T-helper 2 cell treated with Interferon-gamma antibody and Interleukin-4, amounts not matched to agents 100 ng/mL and 5 ng/mL, for 36 hours (primary cell): Measurements from ENCODE around the gene TPGS1. TPM values are rescaled to one million over a fixed set of nuclear protein-coding genes. Genes with fewer than 3 reads are reported as not detected.

Experiments used
- intact Hi-C: fragments of 100-400 bp; cut with micrococcal nuclease; formaldehyde crosslinking; loops from one replicate; pipeline ENCODE4 v1.15.1; 2023
- total RNA-seq: library from RNA; stranded (reverse); gene quantifications from 2 replicates; pipeline ENCODE4 v1.2.3, GENCODE V29; 2022

Gene TPGS1
- total RNA-seq, 1 donor from 2014 or later = 21.8 TPM

- intact Hi-C loops = no loop called here
Measured at GRCh38 chr19:567296-567900, 60.1 kb downstream of the TPGS1 start.

Other genes with a start within 250 kb of the TPGS1 start
- 0.05 TPM in 1 of 2 replicates, not detected in the other for gene PLPP2, start 216.1 kb upstream of the TPGS1 start, total RNA-seq
- 23.8 and 26.4 TPM in 2 replicates for gene MIER2, start 162.7 kb upstream of the TPGS1 start, total RNA-seq
- gene C2CD4C, start 98.3 kb upstream of the TPGS1 start, total RNA-seq = 0.05 and 0.09 TPM in 2 replicates
- not detected in 2 replicates for gene SHC2, start 46.5 kb upstream of the TPGS1 start, total RNA-seq
- 0.18 and 0.36 TPM in 2 replicates for gene MADCAM1, start 11.0 kb upstream of the TPGS1 start, total RNA-seq
- gene CDC34, start 24.3 kb downstream of the TPGS1 start, total RNA-seq = 39.8 and 43.5 TPM in 2 replicates
- 44.5 and 48.2 TPM in 2 replicates for gene GZMM, start 36.6 kb downstream of the TPGS1 start, total RNA-seq
- 226 and 237 TPM in 2 replicates for gene BSG, start 65.1 kb downstream of the TPGS1 start, total RNA-seq
- 1.5 and 1.9 TPM in 2 replicates for gene HCN2, start 82.4 kb downstream of the TPGS1 start, total RNA-seq
- gene POLRMT, start 126.0 kb downstream of the TPGS1 start, total RNA-seq = 50.6 and 53.9 TPM in 2 replicates
- gene FGF22, start 132.4 kb downstream of the TPGS1 start, total RNA-seq = not detected in 2 replicates
- 74.1 and 80.9 TPM in 2 replicates for gene RNF126, start 155.7 kb downstream of the TPGS1 start, total RNA-seq
- gene FSTL3, start 168.9 kb downstream of the TPGS1 start, total RNA-seq = 2.5 and 3.3 TPM in 2 replicates
- gene PRSS57, start 188.0 kb downstream of the TPGS1 start, total RNA-seq = not detected in 2 replicates
- gene PALM, start 201.4 kb downstream of the TPGS1 start, total RNA-seq = not detected in 2 replicates
- not detected in 2 replicates for gene MISP, start 243.6 kb downstream of the TPGS1 start, total RNA-seq